Stimulated activated CD4-positive, alpha-beta T cell treated with anti-CD3 and anti-CD28 coated beads, Interleukin-4, amount 100 ng/mL, for 48 hours (primary cell): ENCODE data around the gene SNX30.

ENCODE experiments used
- DNase-seq, 2 donors: peaks; one replicate each; pipeline ENCODE4 v3.0.0-alpha.2; 2020; ENCODE audit warnings: low read depth in 2 of 2

Gene SNX30

GRCh38 chr9:112783551-112783954, 33.0 kb downstream of the SNX30 start:
- DNase-seq: no peak

GRCh38 chr9:112784020-112784785, 33.6 kb downstream of the SNX30 start:
- no peak for DNase-seq

- DNase-seq: no peak
Measured at GRCh38 chr9:112785986-112786385, 35.4 kb downstream of the SNX30 start.

GRCh38 chr9:112786829-112787520, 36.4 kb downstream of the SNX30 start:
- no peak for DNase-seq

- no peak for DNase-seq
Measured at GRCh38 chr9:112787978-112788377, 37.4 kb downstream of the SNX30 start.

GRCh38 chr9:112789473-112789872, 38.9 kb downstream of the SNX30 start:
- no peak for DNase-seq

- no peak for DNase-seq
Measured at GRCh38 chr9:112789891-112790774, 39.6 kb downstream of the SNX30 start.

- no peak for DNase-seq
Measured at GRCh38 chr9:112792670-112793069, 42.1 kb downstream of the SNX30 start.

- peak; percentile 77 to 80 for DNase-seq
Measured at GRCh38 chr9:112793213-112793810, 42.8 kb downstream of the SNX30 start.

- no peak for DNase-seq
Measured at GRCh38 chr9:112794731-112795130, 44.2 kb downstream of the SNX30 start.

- DNase-seq: no peak
Measured at GRCh38 chr9:112795921-112796320, 45.4 kb downstream of the SNX30 start.

GRCh38 chr9:112796485-112796884, 45.9 kb downstream of the SNX30 start:
- DNase-seq: no peak

- DNase-seq: no peak
Measured at GRCh38 chr9:112809351-112809848, 58.8 kb downstream of the SNX30 start.

GRCh38 chr9:112809906-112810305, 59.3 kb downstream of the SNX30 start:
- no peak for DNase-seq

GRCh38 chr9:112810696-112811490, 60.3 kb downstream of the SNX30 start:
- DNase-seq: no peak

- no peak for DNase-seq
Measured at GRCh38 chr9:112811518-112811917, 61.0 kb downstream of the SNX30 start.

- no peak for DNase-seq
Measured at GRCh38 chr9:112815868-112816267, 65.3 kb downstream of the SNX30 start.

GRCh38 chr9:112817860-112818203, 67.3 kb downstream of the SNX30 start:
- DNase-seq: no peak

- no peak for DNase-seq
Measured at GRCh38 chr9:112819635-112820496, 69.3 kb downstream of the SNX30 start.

- DNase-seq: no peak
Measured at GRCh38 chr9:112820881-112821280, 70.3 kb downstream of the SNX30 start.
